Measurements from ENCODE around the gene RBM48. TPM values are rescaled to one million over a fixed set of nuclear protein-coding genes. Genes with fewer than 3 reads are reported as not detected.
"Not testable (repeated sequence)": the region's sequence is repeated elsewhere in the genome, so short reads cannot be mapped to it uniquely, and the experiment has no call there.

RBM48 gene
- 10 to 100 TPM; 12.4 to 15.7 (median 13.2) TPM for total RNA-seq

DNA sequence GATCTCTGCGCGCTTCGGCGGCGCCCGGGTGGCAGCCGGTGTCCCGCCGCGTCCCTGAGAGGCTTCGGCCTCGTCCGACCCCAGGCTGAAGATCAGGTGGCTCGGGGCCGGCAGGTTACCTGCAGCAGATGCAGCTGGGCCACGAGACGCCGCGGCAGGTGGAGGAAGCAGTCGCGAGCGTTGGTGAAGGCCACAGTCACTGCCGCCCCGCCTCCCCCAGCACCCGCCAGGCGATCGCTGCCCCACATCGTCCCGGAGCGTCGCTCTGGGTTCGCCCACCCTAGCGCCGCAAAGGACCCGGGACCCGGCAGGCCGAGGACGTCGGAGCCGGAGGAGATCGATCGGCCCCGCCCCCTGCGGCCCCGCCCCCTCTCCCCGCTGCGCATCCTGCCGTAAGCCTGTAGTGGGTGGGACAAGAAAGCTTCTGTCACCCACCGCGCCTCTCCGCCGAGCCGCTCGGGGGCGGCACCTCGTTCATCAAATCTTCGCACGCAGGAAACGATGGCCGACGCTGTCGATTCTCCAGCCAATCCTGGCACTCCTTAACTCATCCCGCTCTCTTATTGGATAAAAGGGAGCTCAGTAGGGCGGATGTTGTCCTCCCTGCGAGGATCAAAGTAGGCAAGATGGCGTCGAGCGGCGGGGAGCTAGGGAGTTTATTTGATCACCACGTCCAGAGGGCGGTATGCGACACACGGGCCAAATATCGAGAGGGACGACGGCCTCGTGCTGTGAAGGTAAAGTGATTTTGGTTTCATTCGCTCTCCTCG is at the start of gene RBM48, which contains the start of gene PEX1:
TSS of gene RBM48 (plus strand) at position 608 of the 770 bp plus-strand sequence. CDS start at position 627, 19 bp downstream.
TSS of gene PEX1 (minus strand) at position 333 of the 770 bp plus-strand sequence. CDS start at position 248, 85 bp downstream.
- ATAC-seq = peak; percentile 93 to 94
- Mint-ChIP-seq H3K4me3 (peak within 1 kb of the TSS; percentile 90), H3K27me3 (ENCODE audit: low read depth) (no peaks in the 10 kb centered on the region), H3K36me3 (ENCODE audit: insufficient read depth) (peaks cover 9% of the 10 kb centered on the region), H3K4me1 (ENCODE audit: low read depth) (peaks cover 39% of the 10 kb centered on the region), H3K9me3 (no peaks in the 10 kb centered on the region)
- DNase-seq = peak; percentile 93

DNA sequence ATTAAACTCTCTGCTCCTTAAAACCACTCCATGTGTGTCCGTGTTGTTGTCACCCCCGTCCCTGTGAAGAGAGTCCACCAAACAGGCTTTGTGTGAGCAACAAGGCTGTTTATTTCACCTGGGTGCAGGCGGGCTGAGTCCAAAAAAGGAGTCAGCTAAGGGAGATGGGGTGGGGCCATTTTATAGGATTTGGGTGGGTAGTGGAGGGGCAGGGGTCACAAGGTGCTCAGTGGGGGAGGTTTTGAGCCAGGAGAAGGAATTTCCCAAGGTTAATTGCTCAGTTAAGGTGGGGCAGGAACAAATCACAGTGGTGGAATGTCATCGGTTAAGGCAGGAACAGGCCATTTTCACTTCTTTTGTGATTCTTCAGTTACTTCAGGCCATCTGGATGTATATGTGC is 49.4 kb upstream of the RBM48 start:
- H3K36me3 Mint-ChIP-seq (ENCODE audit: insufficient read depth); H3K27me3 Mint-ChIP-seq (ENCODE audit: low read depth); H3K4me1 Mint-ChIP-seq (ENCODE audit: low read depth); H3K9me3 Mint-ChIP-seq; H3K4me3 Mint-ChIP-seq; ATAC-seq; DNase-seq: not testable (repeated sequence)

DNA sequence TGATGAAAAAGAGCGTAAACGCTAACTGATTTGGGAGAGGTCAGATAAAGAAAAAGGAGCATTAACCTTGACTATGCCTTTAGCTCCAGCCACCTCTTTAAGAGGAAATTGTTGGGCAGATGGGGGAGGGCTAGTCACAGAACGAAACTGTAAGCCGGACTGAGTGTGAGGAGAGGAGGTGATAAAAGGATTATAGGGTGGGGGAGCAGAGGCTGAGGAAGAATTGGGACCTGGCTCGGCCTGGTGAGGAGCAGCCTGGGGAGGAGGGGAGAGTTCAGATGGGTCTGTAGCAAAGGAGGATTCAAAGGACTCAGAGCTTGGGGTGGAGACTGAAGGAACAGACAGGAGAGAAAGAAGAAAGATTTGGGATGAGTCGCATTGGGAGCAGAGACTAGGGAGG is 45.0 kb upstream of the RBM48 start:
- H3K4me3 Mint-ChIP-seq, ATAC-seq: not testable (repeated sequence)

DNA sequence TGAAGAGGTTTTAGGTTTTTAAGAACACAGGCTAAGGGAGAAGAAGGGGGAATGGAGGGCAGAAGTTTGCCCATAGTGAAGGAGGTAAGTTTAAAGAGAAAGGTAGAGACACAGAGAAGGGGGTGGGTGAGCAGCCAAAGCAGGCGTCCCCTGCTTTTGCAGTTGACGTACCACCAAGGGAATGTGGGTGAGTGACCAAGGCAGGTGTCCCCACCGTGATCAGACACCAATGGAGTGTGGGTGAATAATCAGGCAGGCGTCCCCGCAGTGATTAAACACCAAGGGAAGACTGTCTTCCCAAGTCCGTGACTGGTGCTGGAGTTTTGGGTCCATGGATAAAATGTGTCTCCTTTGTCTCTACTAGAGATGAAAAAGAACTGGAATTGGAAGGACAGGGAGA is 44.4 kb upstream of the RBM48 start:
- not testable (repeated sequence) for H3K27me3 Mint-ChIP-seq (ENCODE audit: low read depth); H3K9me3 Mint-ChIP-seq; DNase-seq; H3K4me3 Mint-ChIP-seq; H3K4me1 Mint-ChIP-seq (ENCODE audit: low read depth); ATAC-seq
- H3K36me3 Mint-ChIP-seq (ENCODE audit: insufficient read depth) = peaks cover 12% of the 10 kb centered on the region

More for the DNA sequence above, 45.0 kb upstream of the RBM48 start:
- peaks cover 11% of the 10 kb centered on the region for H3K36me3 Mint-ChIP-seq (ENCODE audit: insufficient read depth)
- H3K9me3 Mint-ChIP-seq; H3K4me1 Mint-ChIP-seq (ENCODE audit: low read depth); DNase-seq; H3K27me3 Mint-ChIP-seq (ENCODE audit: low read depth): not testable (repeated sequence)

DNA sequence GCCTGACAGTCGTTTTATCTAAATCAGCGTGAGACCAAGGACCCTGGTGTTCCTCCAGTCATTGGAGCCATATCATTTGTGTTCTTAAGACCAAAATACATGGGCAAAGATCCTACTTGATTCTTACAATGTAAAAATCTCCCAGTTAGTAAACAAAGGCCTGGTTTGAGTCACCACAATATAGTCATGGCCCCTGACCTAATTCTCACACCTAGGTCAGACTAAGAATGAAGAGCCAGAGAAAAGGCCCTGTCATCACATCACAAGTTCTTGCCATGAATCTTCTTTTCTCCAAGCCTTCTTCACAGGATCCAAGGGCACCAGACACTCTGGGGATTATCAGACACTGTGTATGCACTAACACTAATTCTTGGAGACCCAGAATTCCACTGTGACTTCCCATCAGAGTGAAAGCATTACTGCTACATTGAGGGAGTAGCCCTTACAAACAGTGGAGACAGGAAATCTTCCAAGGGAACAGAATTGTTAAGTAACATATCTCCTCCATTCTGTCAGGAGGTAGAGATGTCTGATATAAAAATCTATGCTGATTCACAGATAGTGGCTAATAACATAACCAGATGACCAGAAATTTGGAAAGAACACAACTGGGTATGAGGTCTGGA is 43.2 kb upstream of the RBM48 start:
- ATAC-seq = no peak
- DNase-seq = no peak
- H3K9me3 Mint-ChIP-seq = no peaks in the 10 kb centered on the region
- H3K36me3 Mint-ChIP-seq (ENCODE audit: insufficient read depth) = peaks cover 15% of the 10 kb centered on the region
- H3K4me3 Mint-ChIP-seq = no peak overlapping the region
- H3K27me3 Mint-ChIP-seq (ENCODE audit: low read depth) = no peaks in the 10 kb centered on the region
- H3K4me1 Mint-ChIP-seq (ENCODE audit: low read depth) = no peaks in the 10 kb centered on the region

DNA sequence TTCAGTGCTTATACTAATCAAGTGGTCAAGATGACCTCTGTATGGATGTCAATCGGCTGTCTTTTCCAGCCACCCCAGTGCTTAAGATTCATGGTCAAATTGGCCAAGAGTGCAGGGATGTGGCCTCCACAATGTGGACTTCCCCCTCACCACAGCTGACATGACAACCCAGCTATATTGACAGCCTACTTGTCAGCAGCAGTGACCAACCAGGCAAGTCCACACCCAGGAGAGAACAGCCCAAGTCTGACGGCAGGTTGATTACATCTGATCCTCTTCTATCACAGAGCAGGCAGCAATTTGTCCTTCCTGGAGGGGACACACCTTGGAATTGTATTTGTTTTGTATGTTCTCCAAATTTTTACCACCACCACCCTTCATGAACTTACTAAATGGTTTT is 42.6 kb upstream of the RBM48 start:
- H3K27me3 Mint-ChIP-seq (ENCODE audit: low read depth) = no peaks in the 10 kb centered on the region
- ATAC-seq = no peak

DNA sequence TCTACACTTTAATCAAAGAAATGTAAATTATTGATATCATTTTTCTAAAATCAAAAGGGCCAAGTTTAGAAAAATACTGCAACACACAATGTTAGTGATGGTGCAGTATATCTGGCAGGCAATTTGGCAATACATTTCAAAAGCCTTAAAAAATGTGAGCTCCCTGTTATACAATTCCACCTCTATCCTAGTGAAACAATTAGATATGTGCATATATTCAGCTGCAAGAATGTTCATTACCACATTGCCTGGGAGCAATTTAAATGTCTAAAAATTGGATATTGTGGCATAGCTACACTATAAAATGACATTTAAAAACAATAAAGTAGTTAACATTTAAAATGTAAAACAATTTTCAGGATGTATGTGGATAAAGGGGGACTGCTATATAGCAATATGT is 40.8 kb upstream of the RBM48 start:
- DNase-seq = no peak
- Mint-ChIP-seq H3K9me3 (no peaks in the 10 kb centered on the region), H3K27me3 (ENCODE audit: low read depth) (no peaks in the 10 kb centered on the region), H3K4me3 (no peak overlapping the region), H3K36me3 (ENCODE audit: insufficient read depth) (peaks cover 25% of the 10 kb centered on the region), H3K4me1 (ENCODE audit: low read depth) (no peaks in the 10 kb centered on the region)
- no peak for ATAC-seq

More for the DNA sequence above, 42.6 kb upstream of the RBM48 start:
- H3K36me3 Mint-ChIP-seq (ENCODE audit: insufficient read depth) = peaks cover 17% of the 10 kb centered on the region
- DNase-seq = no peak
- H3K4me1 Mint-ChIP-seq (ENCODE audit: low read depth) = no peaks in the 10 kb centered on the region
- no peak overlapping the region for H3K4me3 Mint-ChIP-seq
- H3K9me3 Mint-ChIP-seq = no peaks in the 10 kb centered on the region

DNA sequence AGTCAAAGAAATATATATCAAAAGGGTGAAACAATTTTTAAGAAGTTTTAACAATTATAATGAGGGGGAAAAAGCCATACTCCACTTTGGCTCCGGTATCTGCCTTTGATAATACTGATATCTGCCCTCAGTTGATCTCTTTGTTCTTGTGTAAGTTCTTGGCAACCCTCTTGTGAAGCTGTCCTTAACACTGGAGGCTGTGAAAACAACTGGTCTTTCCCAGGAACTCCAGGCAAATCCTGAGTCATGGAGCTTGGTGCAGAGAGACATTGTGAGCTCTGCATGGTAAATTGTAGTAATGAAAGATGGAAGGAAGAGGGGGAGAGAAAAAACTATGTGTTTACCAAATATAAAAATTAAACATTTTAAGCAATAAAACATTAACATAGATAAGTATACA is 39.0 kb upstream of the RBM48 start:
- Mint-ChIP-seq H3K27me3 (ENCODE audit: low read depth) (no peaks in the 10 kb centered on the region), H3K9me3 (no peaks in the 10 kb centered on the region), H3K36me3 (ENCODE audit: insufficient read depth) (peaks cover 27% of the 10 kb centered on the region), H3K4me3 (no peak overlapping the region), H3K4me1 (ENCODE audit: low read depth) (no peaks in the 10 kb centered on the region)
- no peak for ATAC-seq
- no peak for DNase-seq

DNA sequence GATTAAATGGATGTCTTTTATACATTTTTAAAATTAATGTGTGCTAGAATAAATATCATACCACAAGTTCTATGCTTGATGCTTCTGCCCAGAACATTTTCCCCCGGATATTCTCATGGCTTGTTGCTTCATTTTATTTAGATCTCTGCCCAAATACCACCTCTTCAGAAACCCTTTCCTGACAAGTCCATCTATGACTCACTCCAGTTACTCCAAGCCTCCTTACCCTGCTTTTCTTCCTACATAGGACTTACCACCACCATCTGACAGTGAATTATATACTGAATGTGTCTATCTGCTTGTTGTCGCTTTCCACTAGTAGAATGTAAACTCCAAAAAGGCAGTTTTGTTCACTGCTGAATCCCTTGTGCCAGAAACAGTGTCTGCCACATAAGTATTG is 31.7 kb upstream of the RBM48 start:
- ATAC-seq (no peak), DNase-seq (no peak)
- H3K4me1 Mint-ChIP-seq (ENCODE audit: low read depth) = no peaks in the 10 kb centered on the region
- H3K27me3 Mint-ChIP-seq (ENCODE audit: low read depth) = no peaks in the 10 kb centered on the region
- H3K4me3 Mint-ChIP-seq = no peak overlapping the region
- H3K9me3 Mint-ChIP-seq = no peaks in the 10 kb centered on the region
- H3K36me3 Mint-ChIP-seq (ENCODE audit: insufficient read depth) = peaks cover 32% of the 10 kb centered on the region

DNA sequence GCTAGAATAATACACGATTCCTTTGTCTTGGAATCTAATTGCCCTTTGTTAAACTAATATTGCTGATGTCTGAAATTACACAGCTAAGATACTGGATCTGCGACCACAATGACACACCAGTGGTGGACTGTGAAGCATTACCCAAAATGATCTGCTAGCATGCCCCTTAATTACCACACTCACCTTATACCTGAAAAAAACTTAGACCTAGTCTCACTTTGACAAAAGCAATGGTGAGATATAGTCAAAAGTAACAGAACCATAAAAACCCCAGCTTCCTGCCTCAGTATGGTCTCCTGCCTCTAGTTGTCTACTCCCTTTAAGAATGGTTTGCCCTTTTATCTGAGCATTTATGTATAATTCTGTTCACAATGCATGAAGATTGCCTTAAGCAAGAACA is 30.0 kb upstream of the RBM48 start:
- no peaks in the 10 kb centered on the region for H3K4me1 Mint-ChIP-seq (ENCODE audit: low read depth)
- H3K36me3 Mint-ChIP-seq (ENCODE audit: insufficient read depth) = peaks cover 27% of the 10 kb centered on the region
- ATAC-seq (no peak), DNase-seq (no peak)
- no peak overlapping the region for H3K4me3 Mint-ChIP-seq
- no peaks in the 10 kb centered on the region for H3K9me3 Mint-ChIP-seq
- no peaks in the 10 kb centered on the region for H3K27me3 Mint-ChIP-seq (ENCODE audit: low read depth)

DNA sequence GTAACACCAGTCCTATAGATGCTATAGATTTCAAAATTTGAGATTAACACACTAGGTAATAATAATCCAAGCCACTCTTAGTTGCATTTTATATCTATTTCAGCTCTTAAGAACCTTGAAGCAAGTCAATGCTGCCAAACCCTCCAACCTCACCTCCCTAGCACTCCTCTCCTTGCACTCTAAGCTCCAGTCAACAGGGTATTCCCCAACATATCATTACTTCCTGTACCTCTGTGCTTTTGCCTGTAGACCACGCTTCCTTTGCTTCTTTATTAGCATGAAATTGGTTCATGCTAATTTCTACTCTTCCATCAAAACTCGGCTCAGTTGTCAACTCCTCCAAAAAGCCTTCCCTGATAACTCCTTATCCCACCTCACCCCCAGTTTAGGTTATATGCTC is 24.8 kb upstream of the RBM48 start:
- H3K36me3 Mint-ChIP-seq (ENCODE audit: insufficient read depth) = peaks cover 36% of the 10 kb centered on the region
- no peak overlapping the region for H3K4me3 Mint-ChIP-seq
- ATAC-seq (no peak), DNase-seq (no peak)
- no peaks in the 10 kb centered on the region for H3K4me1 Mint-ChIP-seq (ENCODE audit: low read depth)
- H3K27me3 Mint-ChIP-seq (ENCODE audit: low read depth) = no peaks in the 10 kb centered on the region
- no peaks in the 10 kb centered on the region for H3K9me3 Mint-ChIP-seq

DNA sequence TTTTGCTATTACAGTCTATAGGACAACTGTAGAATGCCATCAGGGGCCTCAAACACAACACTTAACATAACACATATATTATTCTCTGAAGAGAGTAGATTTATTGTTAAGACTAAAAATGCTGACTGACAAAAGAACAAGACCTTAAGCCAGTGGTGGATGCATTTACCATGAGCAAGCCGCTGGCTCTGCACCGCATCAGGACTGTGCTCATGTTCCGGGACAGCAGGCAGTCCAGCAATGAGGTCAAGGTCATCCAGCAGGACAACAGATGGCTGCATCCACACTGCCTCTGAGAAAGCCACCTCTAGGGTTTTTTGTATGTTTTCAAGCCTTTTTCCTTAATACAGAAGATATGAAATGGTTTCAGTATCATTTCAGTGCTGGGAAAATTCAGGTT is 24.0 kb upstream of the RBM48 start:
- no peaks in the 10 kb centered on the region for H3K4me1 Mint-ChIP-seq (ENCODE audit: low read depth)
- peaks cover 30% of the 10 kb centered on the region for H3K36me3 Mint-ChIP-seq (ENCODE audit: insufficient read depth)
- no peak overlapping the region for H3K4me3 Mint-ChIP-seq
- H3K9me3 Mint-ChIP-seq = no peaks in the 10 kb centered on the region
- H3K27me3 Mint-ChIP-seq (ENCODE audit: low read depth) = no peaks in the 10 kb centered on the region
- no peak for DNase-seq
- ATAC-seq = no peak

DNA sequence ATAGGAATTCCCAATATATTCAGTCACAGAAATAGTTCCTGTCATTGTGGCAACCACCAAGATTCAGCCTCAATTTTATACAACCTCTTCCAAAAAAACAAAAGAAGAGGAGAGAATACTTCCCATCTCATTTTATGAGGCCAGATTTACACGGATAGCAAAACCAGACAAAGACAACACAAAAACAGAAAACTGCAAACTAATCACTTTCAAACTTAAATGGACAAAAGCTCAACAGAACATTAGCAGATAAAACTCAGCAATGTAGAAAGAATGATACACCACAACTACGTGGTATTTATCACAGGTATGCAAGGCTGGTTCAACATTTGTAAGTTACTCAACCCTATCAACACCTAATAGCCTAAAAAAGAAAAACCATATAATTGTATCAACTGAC is 22.2 kb upstream of the RBM48 start:
- no peaks in the 10 kb centered on the region for H3K4me1 Mint-ChIP-seq (ENCODE audit: low read depth)
- DNase-seq (no peak), ATAC-seq (no peak)
- peaks cover 20% of the 10 kb centered on the region for H3K36me3 Mint-ChIP-seq (ENCODE audit: insufficient read depth)
- no peak overlapping the region for H3K4me3 Mint-ChIP-seq
- H3K27me3 Mint-ChIP-seq (ENCODE audit: low read depth) = no peaks in the 10 kb centered on the region
- H3K9me3 Mint-ChIP-seq = no peaks in the 10 kb centered on the region

DNA sequence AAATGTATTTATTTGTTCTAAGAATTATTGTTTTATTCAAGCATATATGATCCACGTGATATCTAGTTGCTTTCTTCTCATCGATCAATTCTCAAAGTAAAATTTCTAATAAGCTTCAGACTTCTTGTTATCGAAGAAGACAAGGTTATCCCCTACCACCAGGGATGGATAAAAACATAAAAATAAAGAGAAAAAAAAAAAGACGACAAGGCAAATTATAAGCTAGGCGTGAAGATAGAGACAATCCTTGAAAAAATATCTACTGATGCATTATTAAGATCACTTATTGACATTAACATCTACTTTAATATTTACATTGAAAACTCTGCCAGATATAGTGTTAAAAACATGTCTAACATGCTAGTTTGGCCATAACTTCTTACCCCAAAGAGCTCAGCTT is 19.6 kb upstream of the RBM48 start:
- H3K9me3 Mint-ChIP-seq = no peaks in the 10 kb centered on the region
- H3K4me3 Mint-ChIP-seq = no peak overlapping the region
- H3K27me3 Mint-ChIP-seq (ENCODE audit: low read depth) = no peaks in the 10 kb centered on the region
- no peak for DNase-seq
- peaks cover 20% of the 10 kb centered on the region for H3K36me3 Mint-ChIP-seq (ENCODE audit: insufficient read depth)
- no peaks in the 10 kb centered on the region for H3K4me1 Mint-ChIP-seq (ENCODE audit: low read depth)
- ATAC-seq = no peak
